RWPE2 (cell line): Measurements from ENCODE around the gene MDC1.
"Not testable (repeated sequence)": the region's sequence is repeated elsewhere in the genome, so short reads cannot be mapped to it uniquely, and the experiment has no call there.

Experiments used
- ATAC-seq: fragments of 200-7000 bp; cut with Tn5 transposase; 3 replicates; pipeline ENCODE4 v1.9.1; 2021; ENCODE audit warnings: low read depth
- DNase-seq: peaks from one replicate; pipeline ENCODE4 v3.0.0-alpha.2; 2020; ENCODE audit warnings: low spot score
- H3K27ac ChIP-seq: fragments of 450-650 bp; 2 replicates; pipeline ENCODE4 v1.5.1; 2017; ENCODE audit warnings: mild to moderate bottlenecking; ENCODE audit not compliant: poor library complexity, severe bottlenecking
- H3K27me3 ChIP-seq: fragments of 250-450 bp; sonication (Bioruptor Pico); 2 replicates; pipeline ENCODE4 v1.5.1; 2021; ENCODE audit warnings: mild to moderate bottlenecking, moderate library complexity; ENCODE audit not compliant: insufficient read depth, poor library complexity, severe bottlenecking
- H3K36me3 ChIP-seq: fragments of 250-450 bp; sonication (Bioruptor Pico); 2 replicates; pipeline ENCODE4 v1.5.1; 2020; ENCODE audit warnings: low read depth, mild to moderate bottlenecking, moderate library complexity
- H3K4me1 ChIP-seq: fragments of 250-450 bp; sonication (Bioruptor Pico); 2 replicates; pipeline ENCODE4 v1.5.1; 2021; ENCODE audit warnings: mild to moderate bottlenecking, moderate library complexity; ENCODE audit not compliant: insufficient read depth, poor library complexity, severe bottlenecking
- H3K4me3 ChIP-seq: fragments of 250-450 bp; sonication (Bioruptor Pico); 2 replicates; pipeline ENCODE4 v1.5.1; 2021; ENCODE audit warnings: mild to moderate bottlenecking, moderate library complexity; ENCODE audit not compliant: severe bottlenecking
- H3K9me3 ChIP-seq: fragments of 250-450 bp; sonication (Bioruptor Pico); 2 replicates; pipeline ENCODE4 v1.5.1; 2021; ENCODE audit warnings: mild to moderate bottlenecking, moderate library complexity; ENCODE audit not compliant: severe bottlenecking
- TF ChIP-seq, protein P1 (sequence below): fragments of 450-650 bp; IDR thresholded peaks from one replicate; pipeline ENCODE4 v1.5.1; 2017; ENCODE audit warnings: mild to moderate bottlenecking, moderate library complexity; ENCODE audit not compliant: poor library complexity, severe bottlenecking

MDC1 gene

GRCh38 chr6:30717129-30717844, at the start of gene MDC1:
Gene MDC1, minus strand, starts transcription at chr6:30717281. Its CDS starts 2,106 bp downstream, at chr6:30715175.
- peaks cover 19% of the 10 kb centered on the region for H3K4me1 ChIP-seq
- H3K27ac ChIP-seq = peak within 1 kb of the TSS; percentile 96

GRCh38 chr6:30766461-30767157, 49.5 kb upstream of the MDC1 start:
- H3K36me3 ChIP-seq = no peaks in the 10 kb centered on the region
- no peaks in the 10 kb centered on the region for H3K27me3 ChIP-seq
- no peak for ATAC-seq
- no peak for DNase-seq
- peaks cover 37% of the 10 kb centered on the region for H3K4me1 ChIP-seq
- no peak overlapping the region for H3K4me3 ChIP-seq
- H3K27ac ChIP-seq = no peak overlapping the region
- TF ChIP-seq, protein P1, sequence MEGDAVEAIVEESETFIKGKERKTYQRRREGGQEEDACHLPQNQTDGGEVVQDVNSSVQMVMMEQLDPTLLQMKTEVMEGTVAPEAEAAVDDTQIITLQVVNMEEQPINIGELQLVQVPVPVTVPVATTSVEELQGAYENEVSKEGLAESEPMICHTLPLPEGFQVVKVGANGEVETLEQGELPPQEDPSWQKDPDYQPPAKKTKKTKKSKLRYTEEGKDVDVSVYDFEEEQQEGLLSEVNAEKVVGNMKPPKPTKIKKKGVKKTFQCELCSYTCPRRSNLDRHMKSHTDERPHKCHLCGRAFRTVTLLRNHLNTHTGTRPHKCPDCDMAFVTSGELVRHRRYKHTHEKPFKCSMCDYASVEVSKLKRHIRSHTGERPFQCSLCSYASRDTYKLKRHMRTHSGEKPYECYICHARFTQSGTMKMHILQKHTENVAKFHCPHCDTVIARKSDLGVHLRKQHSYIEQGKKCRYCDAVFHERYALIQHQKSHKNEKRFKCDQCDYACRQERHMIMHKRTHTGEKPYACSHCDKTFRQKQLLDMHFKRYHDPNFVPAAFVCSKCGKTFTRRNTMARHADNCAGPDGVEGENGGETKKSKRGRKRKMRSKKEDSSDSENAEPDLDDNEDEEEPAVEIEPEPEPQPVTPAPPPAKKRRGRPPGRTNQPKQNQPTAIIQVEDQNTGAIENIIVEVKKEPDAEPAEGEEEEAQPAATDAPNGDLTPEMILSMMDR = no peak
- peaks cover 2% of the 10 kb centered on the region for H3K9me3 ChIP-seq

More at GRCh38 chr6:30717129-30717844, at the start of gene MDC1:
- Histone ChIP-seq H3K27me3 (no peaks in the 10 kb centered on the region), H3K36me3 (peaks cover 48% of the 10 kb centered on the region), H3K9me3 (no peaks in the 10 kb centered on the region), H3K4me3 (peak within 1 kb of the TSS; percentile 56)
- TF ChIP-seq, protein P1 = no peak
- ATAC-seq (peak; percentile 84), DNase-seq (peak; percentile 100)

- DNase-seq, H3K27me3 ChIP-seq, H3K4me3 ChIP-seq, ATAC-seq, H3K36me3 ChIP-seq, H3K9me3 ChIP-seq: not testable (repeated sequence)
- H3K4me1 ChIP-seq = peaks cover 45% of the 10 kb centered on the region
- peak overlapping the region; percentile 81 for H3K27ac ChIP-seq
Observed at GRCh38 chr6:30765495-30765894, 48.4 kb upstream of the MDC1 start.

GRCh38 chr6:30764490-30765043, 47.5 kb upstream of the MDC1 start:
- not testable (repeated sequence) for H3K9me3 ChIP-seq, H3K36me3 ChIP-seq, ATAC-seq, H3K27me3 ChIP-seq, H3K4me3 ChIP-seq, DNase-seq
- H3K4me1 ChIP-seq = peaks cover 40% of the 10 kb centered on the region
- peak overlapping the region; percentile 81 for H3K27ac ChIP-seq

DNA sequence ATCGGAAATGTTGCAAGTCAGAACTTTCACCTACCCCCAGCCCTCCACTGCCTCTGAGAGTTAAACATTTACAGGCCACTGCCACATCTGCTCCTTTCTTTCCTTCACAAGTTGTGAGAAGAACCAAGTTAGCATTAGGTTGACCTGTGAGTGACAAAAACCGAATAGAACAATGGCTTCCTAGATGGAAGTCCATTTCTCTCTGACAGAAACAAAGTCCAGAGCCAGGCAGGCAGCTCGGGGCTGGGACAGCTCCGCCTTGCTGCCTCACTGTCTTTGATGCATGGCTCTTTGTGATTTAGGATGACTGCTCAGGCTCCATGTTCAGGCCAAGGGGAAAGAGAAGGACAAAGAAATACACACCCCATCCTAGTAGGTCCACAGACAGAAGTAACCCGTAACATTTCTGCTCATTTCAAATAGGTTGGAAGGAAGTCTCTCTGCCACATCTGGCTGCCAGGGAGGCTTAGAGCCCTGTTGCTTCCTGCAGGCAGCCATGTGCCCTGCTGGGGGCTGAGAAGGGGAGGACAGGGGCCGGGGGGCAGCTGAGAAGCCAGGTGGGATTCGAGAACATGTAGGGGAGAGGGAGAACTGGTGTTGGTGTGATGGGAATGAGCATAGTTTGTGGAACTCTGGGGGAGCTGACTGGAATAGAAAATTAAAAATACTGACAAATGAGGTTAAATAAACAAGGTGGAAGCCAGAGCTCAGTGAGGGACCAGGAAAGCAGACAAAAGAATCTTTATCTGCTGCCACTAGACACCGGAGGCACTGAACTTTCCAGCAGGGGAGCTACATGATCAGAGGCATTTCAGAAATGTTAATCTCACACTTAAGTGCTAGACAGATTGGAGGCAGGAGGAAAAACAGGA, 46.8 kb upstream of the MDC1 start:
- H3K27me3 ChIP-seq = no peaks in the 10 kb centered on the region
- peaks cover 2% of the 10 kb centered on the region for H3K9me3 ChIP-seq
- no peak overlapping the region for H3K4me3 ChIP-seq
- H3K27ac ChIP-seq = peak overlapping the region; percentile 81
- peaks cover 41% of the 10 kb centered on the region for H3K4me1 ChIP-seq
- peak; percentile 26; the same call in 2 of the 3 replicates for ATAC-seq
- no peak for DNase-seq
- TF ChIP-seq, protein P1 = peak; percentile 14
- H3K36me3 ChIP-seq = no peaks in the 10 kb centered on the region
